ENCODE measurements around the gene INTS6. TPM values are rescaled to one million over a fixed set of nuclear protein-coding genes. Genes with fewer than 3 reads are reported as not detected.

The INTS6 gene
- total and polyA plus RNA-seq, 2 donors (not counting 1 experiment from before 2014, with no cell fraction given), result 15.4 to 74.7 TPM

DNA sequence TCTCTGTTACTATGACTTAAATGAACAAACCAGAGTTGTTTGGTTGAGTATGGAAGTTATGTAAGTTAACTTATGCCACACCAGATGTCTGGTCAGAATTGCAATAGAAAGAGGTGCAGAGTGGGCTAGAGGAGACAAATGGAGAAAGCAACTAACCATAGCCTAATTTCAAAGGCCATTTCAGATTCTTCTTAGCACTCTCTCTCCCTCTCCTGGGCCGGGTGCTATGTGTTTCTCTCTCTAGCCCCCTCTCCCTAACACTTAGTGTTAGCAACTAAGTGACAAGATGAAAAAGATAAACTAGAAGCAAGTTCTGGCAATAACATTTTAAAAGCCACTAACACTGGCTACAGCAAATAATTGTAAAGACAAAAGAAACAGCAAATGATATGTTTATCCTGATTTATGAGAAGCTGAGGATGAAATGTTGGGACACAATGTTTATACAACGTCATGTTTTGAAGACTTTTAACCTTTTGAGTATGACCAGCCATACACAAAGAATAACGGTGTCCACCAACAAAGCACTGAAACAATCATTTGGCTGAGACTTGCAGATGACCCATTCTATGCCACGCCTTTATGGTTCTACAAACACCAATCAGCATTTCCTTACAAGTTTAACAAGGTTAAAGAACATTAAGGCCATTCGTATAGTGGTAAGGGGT, 94.8 kb downstream of the INTS6 start:
- Mint-ChIP-seq H3K4me3 (no peak overlapping the region), H3K4me1 (no peaks in the 10 kb centered on the region), H3K27ac (no peak overlapping the region), H3K27me3 (no peaks in the 10 kb centered on the region), H3K9me3 (ENCODE audit: insufficient read depth) (no peaks in the 10 kb centered on the region)
- Histone ChIP-seq H3K27ac (ENCODE audit: low read length in 2 of 2) (no peak overlapping the region), H3K4me1 (ENCODE audit: control insufficient read depth in 2 of 2, insufficient read depth in 2 of 2, low read length in 2 of 2) (no peaks in the 10 kb centered on the region), H2AFZ (ENCODE audit: insufficient read depth, low read depth, low read length, poor library complexity, severe bottlenecking) (no peak overlapping the region), H3K4me3 (ENCODE audit: control extremely low read depth in 1 of 5, extremely low read depth in 1 of 5, insufficient read depth in 1 of 5, low read depth in 2 of 5, low read length in 4 of 5) (no peak overlapping the region), H3K9me3 (ENCODE audit: control extremely low read depth in 1 of 3, control insufficient read depth in 2 of 3, insufficient read depth in 1 of 3, low read length in 2 of 3) (no peaks in the 10 kb centered on the region), H4K20me1 (ENCODE audit: control insufficient read depth, insufficient read depth, low read length, poor library complexity, severe bottlenecking) (no peaks in the 10 kb centered on the region), H3K9ac (ENCODE audit: low read length) (no peak overlapping the region), H3K79me2 (ENCODE audit: control insufficient read depth, insufficient read depth, low read length) (no peaks in the 10 kb centered on the region), H3K4me2 (replicated peaks; ENCODE audit: low read depth, low read length, poor library complexity, severe bottlenecking) (no peak overlapping the region), H3K36me3 (replicated peaks in 1 of 2; ENCODE audit: control extremely low read depth in 1 of 2, control insufficient read depth in 1 of 2, extremely low read depth in 1 of 2, insufficient read depth in 2 of 2, low read length in 1 of 2) (peaks cover 0 to 4% of the 10 kb centered on the region in 2 experiments), H3K27me3 (replicated peaks in 1 of 4; ENCODE audit: control extremely low read depth in 1 of 4, control insufficient read depth in 3 of 4, insufficient read depth in 4 of 4, low read length in 3 of 4) (no peaks in the 10 kb centered on the region)
- intact Hi-C loops (cut with micrococcal nuclease), result no loop called here
- ChIA-PET CTCF (interaction anchor here (0.7 kb wide), 1 partner anchor 32 kb away, joined by 5 read pairs; no protein-coding TSS in a partner anchor), POLR2A (no interaction called here)
- WGBS (ENCODE audit: insufficient coverage), result 100% methylated on average over 1 of the region's 5 CpGs
- ATAC-seq (ENCODE audit: low read depth), result no peak
- TF ChIP-seq EZH2 (IDR thresholded peaks at IDR 0.05; ENCODE audit: borderline replicate concordance, insufficient read depth, low read depth, low read length, poor library complexity, severe bottlenecking), result no peak
- TF ChIP-seq, protein P1, sequence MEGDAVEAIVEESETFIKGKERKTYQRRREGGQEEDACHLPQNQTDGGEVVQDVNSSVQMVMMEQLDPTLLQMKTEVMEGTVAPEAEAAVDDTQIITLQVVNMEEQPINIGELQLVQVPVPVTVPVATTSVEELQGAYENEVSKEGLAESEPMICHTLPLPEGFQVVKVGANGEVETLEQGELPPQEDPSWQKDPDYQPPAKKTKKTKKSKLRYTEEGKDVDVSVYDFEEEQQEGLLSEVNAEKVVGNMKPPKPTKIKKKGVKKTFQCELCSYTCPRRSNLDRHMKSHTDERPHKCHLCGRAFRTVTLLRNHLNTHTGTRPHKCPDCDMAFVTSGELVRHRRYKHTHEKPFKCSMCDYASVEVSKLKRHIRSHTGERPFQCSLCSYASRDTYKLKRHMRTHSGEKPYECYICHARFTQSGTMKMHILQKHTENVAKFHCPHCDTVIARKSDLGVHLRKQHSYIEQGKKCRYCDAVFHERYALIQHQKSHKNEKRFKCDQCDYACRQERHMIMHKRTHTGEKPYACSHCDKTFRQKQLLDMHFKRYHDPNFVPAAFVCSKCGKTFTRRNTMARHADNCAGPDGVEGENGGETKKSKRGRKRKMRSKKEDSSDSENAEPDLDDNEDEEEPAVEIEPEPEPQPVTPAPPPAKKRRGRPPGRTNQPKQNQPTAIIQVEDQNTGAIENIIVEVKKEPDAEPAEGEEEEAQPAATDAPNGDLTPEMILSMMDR (IDR thresholded peaks at IDR 0.05), result no peak
- DNase-seq, result no peak

DNA sequence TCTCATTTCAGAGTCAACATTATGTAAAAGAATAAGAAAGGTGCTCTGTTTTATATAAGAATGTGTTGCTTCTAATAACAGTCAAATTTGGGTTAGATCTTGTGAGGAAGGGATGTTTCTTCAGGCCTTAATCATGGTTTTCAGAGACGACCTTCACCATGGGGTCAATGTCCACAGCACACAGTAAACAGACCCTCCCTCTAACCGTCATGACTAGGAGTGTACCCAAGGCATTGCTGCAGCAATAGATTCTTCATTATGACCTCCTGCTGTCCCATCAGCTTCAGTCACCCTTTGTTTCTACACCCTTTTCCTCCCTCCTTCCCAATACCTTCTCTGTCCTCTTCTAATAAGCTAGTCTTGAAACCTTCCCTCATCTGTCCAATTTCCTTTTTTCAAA, 97.6 kb downstream of the INTS6 start:
- Histone ChIP-seq H3K27me3 (replicated peaks in 1 of 4; ENCODE audit: control extremely low read depth in 1 of 4, control insufficient read depth in 3 of 4, insufficient read depth in 4 of 4, low read length in 3 of 4) (no peaks in the 10 kb centered on the region), H3K36me3 (replicated peaks in 1 of 2; ENCODE audit: control extremely low read depth in 1 of 2, control insufficient read depth in 1 of 2, extremely low read depth in 1 of 2, insufficient read depth in 2 of 2, low read length in 1 of 2) (no peaks in the 10 kb centered on the region), H3K9ac (ENCODE audit: low read length) (no peak overlapping the region), H3K79me2 (ENCODE audit: control insufficient read depth, insufficient read depth, low read length) (no peaks in the 10 kb centered on the region), H3K4me3 (ENCODE audit: control extremely low read depth in 1 of 5, extremely low read depth in 1 of 5, insufficient read depth in 1 of 5, low read depth in 2 of 5, low read length in 4 of 5) (no peak overlapping the region), H3K27ac (ENCODE audit: low read length in 2 of 2) (no peak overlapping the region), H3K4me2 (replicated peaks; ENCODE audit: low read depth, low read length, poor library complexity, severe bottlenecking) (no peak overlapping the region), H4K20me1 (ENCODE audit: control insufficient read depth, insufficient read depth, low read length, poor library complexity, severe bottlenecking) (no peaks in the 10 kb centered on the region), H3K4me1 (ENCODE audit: control insufficient read depth in 2 of 2, insufficient read depth in 2 of 2, low read length in 2 of 2) (no peaks in the 10 kb centered on the region), H2AFZ (ENCODE audit: insufficient read depth, low read depth, low read length, poor library complexity, severe bottlenecking) (no peak overlapping the region), H3K9me3 (ENCODE audit: control extremely low read depth in 1 of 3, control insufficient read depth in 2 of 3, insufficient read depth in 1 of 3, low read length in 2 of 3) (no peaks in the 10 kb centered on the region)
- CTCF ChIA-PET, result no interaction called here
- DNase-seq (no peak), ATAC-seq (ENCODE audit: low read depth) (no peak)
- H3K27me3 Mint-ChIP-seq, result no peaks in the 10 kb centered on the region
- POLR2A ChIA-PET, result no interaction called here
- no peak overlapping the region for H3K27ac Mint-ChIP-seq
- H3K9me3 Mint-ChIP-seq (ENCODE audit: insufficient read depth), result no peaks in the 10 kb centered on the region
- intact Hi-C loops (cut with micrococcal nuclease), result no loop called here
- TF ChIP-seq, protein P1 (IDR thresholded peaks at IDR 0.05), result no peak
- no peak for TF ChIP-seq EZH2 (IDR thresholded peaks at IDR 0.05; ENCODE audit: borderline replicate concordance, insufficient read depth, low read depth, low read length, poor library complexity, severe bottlenecking)
- 92% methylated on average over 2 of the region's 2 CpGs for WGBS (ENCODE audit: insufficient coverage)
- H3K4me3 Mint-ChIP-seq, result no peak overlapping the region
- no peaks in the 10 kb centered on the region for H3K4me1 Mint-ChIP-seq

All from B cell (primary cell).